Measurements from ENCODE around the gene MGAT5B.

Gene MGAT5B

GRCh38 chr17:76930107-76930506, 61.9 kb downstream of the MGAT5B start:
- no peak for DNase-seq

GRCh38 chr17:76932402-76933333, 64.5 kb downstream of the MGAT5B start:
- no peak for DNase-seq

GRCh38 chr17:76934561-76935320, 66.5 kb downstream of the MGAT5B start:
- DNase-seq: no peak

GRCh38 chr17:76935331-76935730, 67.1 kb downstream of the MGAT5B start:
- no peak for DNase-seq

- no peak for DNase-seq
These were observed 69.0 kb downstream of the MGAT5B start for GRCh38 chr17:76937238-76937637.

- DNase-seq: no peak
These were observed 69.8 kb downstream of the MGAT5B start for GRCh38 chr17:76938009-76938408.

- no peak for DNase-seq
These were observed 72.1 kb downstream of the MGAT5B start for GRCh38 chr17:76940295-76940694.

- DNase-seq: no peak
These were observed 72.6 kb downstream of the MGAT5B start for GRCh38 chr17:76940738-76941350.

- no peak for DNase-seq
These were observed 75.0 kb downstream of the MGAT5B start for GRCh38 chr17:76943202-76943601.

GRCh38 chr17:76943781-76944213, 75.6 kb downstream of the MGAT5B start:
- DNase-seq: no peak

- no peak for DNase-seq
These were observed 76.3 kb downstream of the MGAT5B start for GRCh38 chr17:76944477-76944876.

GRCh38 chr17:76946111-76946771, 78.0 kb downstream of the MGAT5B start:
- no peak for DNase-seq

GRCh38 chr17:76946772-76947135, 78.5 kb downstream of the MGAT5B start:
- no peak for DNase-seq

GRCh38 chr17:76947309-76947708, 79.1 kb downstream of the MGAT5B start:
- DNase-seq: no peak

GRCh38 chr17:76947771-76948170, 79.6 kb downstream of the MGAT5B start:
- no peak for DNase-seq

GRCh38 chr17:76948301-76948700, 80.1 kb downstream of the MGAT5B start:
- no peak for DNase-seq

GRCh38 chr17:76948726-76949342, 80.6 kb downstream of the MGAT5B start:
- peak; percentile 32 for DNase-seq

- DNase-seq: no peak
These were observed 81.9 kb downstream of the MGAT5B start for GRCh38 chr17:76949913-76950695.

GRCh38 chr17:76951375-76951905, 83.2 kb downstream of the MGAT5B start:
- DNase-seq: no peak

- DNase-seq: no peak
These were observed 84.2 kb downstream of the MGAT5B start for GRCh38 chr17:76952402-76952801.

GRCh38 chr17:76953066-76953465, 84.9 kb downstream of the MGAT5B start:
- DNase-seq: no peak
